GM19240 (cell line): ENCODE measurements around the gene SHISA2.

Experiments used
- DNase-seq: peaks from one replicate; pipeline ENCODE4 v3.0.0; 2011; ENCODE audit warnings: low spot score; ENCODE audit not compliant: insufficient read length

SHISA2 gene

DNA sequence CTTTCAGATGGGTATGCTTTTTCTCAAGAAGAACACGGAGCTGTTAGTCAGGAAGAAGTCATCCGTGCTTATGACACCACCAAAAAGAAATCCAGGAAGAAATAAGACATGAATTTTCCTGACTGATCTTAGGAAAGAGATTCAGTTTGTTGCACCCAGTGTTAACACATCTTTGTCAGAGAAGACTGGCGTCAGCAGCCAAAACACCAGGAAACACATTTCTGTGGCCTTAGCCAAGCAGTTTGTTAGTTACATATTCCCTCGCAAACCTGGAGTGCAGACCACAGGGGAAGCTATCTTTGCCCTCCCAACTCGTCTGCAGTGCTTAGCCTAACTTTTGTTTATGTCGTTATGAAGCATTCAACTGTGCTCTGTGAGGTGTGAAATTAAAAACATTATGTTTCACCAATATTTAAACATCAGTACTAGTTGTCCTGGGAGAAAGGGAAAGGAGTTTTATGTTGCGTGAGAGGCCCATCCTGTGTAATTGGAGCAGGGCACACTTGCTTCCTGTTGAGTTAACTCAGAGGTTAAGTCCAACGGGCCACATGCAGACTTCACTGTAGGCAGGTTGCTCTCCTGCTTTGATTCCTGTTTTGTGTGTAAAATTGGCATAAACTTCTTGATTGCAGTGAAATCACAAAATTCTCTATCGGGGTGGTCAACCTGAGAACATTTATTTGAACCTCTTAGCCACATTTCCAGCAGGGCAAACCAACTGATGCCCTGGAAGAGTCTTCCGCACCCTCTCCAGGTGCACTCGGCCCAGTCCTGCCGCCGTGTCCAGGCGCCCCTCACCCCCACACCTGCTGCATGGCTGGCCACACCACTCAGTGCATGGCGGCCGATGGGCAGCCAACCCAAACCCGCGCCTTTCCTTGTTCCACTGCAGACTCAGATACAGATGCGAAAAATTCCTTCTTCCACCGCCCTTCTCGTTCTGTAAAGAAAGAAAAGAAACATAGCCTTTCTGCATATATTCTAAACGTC lies 31.6 kb downstream of the SHISA2 start:
- DNase-seq: no peak

DNA sequence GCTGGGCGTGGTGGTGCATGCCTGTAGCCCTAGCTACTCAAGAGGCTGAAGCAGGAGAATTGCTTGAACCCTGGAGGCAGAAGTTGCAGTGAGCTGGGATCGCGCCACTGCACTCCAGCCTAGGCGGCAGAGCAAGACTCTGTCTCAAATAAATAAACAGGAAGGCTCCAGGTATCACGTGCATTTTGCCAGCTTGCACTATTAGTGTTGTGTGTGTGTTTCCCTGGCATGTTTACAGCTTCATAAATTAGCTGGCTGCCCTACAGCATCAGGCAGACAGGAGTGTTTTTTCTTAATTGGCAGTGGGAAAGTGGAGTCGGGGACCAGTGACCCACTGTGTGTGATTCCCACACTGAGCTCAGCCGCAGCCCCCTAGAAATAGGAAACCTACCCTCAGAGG lies 32.6 kb downstream of the SHISA2 start:
- no peak for DNase-seq

DNA sequence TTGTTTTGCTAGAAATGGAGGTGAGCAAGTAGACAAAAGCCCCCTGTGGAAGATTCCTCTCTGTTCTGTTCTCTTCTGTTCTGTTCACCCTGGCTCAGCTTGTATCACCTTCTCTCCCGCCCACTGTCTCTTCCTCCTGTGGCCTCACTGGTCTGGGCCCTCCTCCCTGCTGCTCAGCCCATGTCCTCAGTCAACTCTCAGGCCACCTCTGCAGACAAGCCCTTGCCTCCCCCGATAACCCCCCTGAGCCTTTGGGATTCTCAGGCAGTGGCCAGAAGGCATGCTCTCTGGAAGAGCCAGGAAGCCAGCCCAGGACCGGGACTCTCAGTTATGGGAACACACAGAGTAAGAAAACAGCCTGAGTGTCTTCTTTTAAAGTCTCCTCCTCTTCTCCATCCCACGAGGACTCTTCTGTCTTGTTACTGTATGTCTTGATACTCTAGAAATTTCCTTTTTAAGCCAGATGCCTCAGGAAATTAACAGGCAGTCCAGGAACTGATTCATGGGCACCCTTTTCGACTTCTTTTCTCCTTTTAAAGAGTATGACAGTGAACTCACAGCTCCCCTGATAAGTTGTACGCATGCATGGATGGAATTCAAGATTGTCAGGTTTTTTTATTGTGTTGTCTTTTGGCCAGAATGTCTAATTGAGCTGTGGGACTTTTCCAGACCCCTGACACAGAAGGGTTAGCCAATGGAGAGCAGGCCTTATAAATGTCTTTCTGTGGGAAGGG lies 33.7 kb downstream of the SHISA2 start:
- DNase-seq: no peak

DNA sequence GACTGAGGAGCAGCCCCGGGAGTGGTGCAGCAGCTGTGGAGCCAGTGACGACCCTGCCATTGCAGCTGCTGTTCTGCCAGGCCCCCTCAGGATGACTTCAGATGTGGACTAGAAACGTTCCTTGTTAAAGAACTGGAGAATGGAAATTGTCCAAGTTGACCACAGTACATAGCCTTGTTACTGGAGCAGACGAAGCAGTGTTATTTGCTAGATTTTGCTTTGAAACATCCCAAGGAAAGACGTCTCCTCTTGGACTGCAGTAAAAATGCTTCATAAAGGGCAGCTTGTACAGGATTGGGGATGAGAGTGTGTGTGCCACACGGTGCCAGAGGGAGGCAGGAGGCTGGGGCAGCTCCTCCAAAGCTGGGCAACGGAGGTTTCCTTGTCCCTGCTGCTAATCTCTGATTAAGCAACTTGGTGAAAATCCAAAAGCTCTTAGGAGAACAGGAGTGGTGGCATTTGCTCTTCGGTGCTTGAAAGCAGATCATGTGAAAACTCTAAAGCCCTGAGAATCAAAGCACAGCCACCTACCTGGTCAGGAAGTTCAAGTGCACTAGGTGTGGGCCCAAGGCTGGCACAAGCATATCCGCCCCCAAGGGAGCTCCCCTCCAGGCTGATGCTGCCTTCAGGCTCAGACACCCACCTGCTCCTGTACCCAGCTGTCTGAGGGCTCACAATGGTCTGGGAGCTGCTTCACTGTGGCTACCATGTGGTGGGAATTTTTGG lies 34.5 kb downstream of the SHISA2 start:
- no peak for DNase-seq

DNA sequence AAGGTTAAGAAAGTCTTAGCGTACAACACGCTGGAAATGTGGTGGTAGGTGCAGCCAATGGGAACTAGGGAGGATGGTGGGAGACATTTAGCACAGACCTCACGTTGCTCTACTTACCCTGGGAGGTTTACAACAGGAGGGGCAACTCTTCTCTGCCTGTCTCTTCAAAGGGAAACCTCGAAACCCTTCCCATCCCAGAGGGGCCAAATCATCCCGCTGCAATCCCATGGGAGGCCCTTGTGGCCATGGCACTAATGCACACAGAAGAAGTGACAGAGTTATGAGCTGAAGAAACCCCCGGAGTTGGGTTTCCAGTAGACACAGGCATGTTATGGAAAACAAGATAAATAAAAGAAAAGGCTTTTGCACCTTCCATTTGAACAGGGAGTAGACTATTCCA lies 35.6 kb downstream of the SHISA2 start:
- DNase-seq: no peak

DNA sequence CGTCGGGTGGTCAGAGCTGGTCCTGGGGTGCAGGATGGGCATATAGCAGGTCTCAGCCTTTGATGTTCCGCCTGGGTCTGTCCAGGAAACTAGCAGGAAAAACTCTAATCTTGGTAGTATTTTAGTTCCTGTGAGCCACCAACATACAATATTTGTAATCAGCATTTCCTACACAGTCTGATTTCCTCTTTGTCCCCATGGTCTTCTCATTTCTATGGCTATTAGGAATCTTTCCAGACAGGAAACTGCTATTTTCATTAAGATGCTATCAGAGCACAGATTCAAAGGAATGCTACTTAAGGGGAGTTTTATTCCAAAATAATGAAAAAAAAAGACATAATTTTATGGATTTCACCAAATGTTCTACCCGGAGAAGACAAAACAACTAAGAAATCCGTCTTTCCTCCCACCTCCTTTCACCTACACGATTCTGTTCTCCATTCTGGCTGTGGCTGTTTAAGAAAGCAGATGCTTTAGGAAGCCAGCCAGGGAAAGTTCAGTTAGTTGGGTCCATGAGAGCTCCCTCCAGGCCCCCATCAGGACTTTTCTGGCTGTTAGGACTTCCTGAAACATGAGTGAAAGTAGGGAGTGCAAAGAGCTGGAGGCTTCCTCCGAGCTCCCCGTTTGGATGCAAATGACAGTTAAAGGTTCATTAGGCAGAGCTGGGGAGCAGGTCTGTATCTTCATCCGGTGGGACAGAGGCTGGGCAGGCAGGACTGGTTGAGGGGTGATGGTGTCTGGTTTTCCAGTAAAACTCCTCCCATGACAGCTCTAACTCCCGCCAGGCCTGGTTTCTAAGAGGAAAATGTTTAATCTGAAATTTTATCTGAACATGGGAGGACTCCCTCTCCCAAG lies 36.3 kb downstream of the SHISA2 start:
- no peak for DNase-seq

DNA sequence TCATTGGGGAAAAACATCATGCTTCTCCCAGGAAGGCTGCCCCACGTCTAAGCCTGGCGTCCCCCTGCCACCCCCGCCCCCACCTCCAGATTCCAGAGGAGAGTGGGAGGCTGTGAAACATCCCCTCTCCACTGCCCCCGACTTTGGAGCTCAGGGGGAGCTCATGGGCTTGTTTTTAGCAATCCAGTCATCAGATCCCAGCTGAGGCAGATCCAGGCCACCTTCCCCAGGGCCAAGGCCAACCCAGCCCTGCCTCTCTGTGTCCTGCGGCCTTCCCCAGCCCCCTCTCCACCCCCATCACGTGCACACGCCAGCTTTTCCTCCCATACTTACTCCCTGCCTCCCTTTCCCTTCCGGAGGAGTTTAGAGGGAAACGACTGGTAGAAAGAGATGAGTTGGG lies 38.8 kb downstream of the SHISA2 start:
- DNase-seq: no peak

DNA sequence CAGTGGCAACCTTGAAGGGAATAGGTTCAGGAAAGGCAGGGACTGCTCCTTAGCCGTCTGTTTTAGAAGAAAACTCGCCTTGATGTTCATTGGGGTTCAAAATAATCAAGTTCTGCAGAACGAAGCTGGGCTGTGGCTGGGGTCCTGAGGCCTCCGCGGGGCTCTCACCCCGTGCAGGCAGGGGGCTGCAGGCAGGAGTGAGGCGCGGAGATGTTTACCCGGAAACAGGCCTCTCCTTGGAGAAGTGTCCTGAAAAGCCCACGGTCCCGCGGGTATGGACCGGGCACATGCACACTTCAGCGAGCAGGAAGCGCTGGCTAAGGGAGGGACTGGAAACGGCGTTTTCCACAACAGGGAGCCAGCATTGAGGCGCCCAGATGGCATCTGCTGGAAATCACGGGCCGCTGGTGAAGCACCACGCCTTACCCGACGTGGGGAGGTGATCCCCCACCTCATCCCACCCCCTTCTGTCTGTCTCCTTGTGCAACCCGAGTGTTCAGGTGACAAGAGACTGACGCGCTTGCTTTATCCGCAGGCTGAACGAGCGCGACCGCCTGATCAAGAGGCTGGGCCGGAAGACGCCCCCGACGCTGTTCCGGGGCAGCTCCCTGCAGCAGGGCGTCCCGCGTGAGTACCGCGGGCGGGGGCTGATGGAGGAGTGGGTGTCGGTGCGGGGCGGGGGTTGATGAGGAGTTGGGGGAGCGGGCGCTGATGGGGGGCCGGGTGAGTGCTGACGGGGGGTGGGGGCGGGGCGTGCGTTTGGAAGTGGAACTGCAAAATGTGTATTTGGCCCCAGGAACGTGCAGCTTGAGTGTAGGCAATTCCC lies 39.6 kb downstream of the SHISA2 start:
- DNase-seq: no peak

DNA sequence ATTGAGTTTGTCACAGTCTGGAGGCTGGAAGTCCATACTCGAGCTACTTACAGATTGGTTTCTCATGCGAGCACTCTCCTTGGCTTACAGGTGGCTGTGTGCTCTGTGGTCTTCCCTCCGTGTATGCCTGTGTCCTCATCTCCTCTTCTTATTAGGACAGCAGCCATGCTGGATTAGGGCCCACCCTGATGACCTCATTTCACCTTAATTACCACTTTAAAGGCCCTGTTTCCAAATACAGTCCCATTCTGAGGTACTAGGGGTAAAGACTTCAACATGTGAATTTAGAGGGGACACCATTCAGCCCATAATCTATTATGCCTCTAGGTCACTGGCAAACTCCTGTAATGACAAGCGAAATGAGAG lies 40.6 kb downstream of the SHISA2 start:
- no peak for DNase-seq

DNA sequence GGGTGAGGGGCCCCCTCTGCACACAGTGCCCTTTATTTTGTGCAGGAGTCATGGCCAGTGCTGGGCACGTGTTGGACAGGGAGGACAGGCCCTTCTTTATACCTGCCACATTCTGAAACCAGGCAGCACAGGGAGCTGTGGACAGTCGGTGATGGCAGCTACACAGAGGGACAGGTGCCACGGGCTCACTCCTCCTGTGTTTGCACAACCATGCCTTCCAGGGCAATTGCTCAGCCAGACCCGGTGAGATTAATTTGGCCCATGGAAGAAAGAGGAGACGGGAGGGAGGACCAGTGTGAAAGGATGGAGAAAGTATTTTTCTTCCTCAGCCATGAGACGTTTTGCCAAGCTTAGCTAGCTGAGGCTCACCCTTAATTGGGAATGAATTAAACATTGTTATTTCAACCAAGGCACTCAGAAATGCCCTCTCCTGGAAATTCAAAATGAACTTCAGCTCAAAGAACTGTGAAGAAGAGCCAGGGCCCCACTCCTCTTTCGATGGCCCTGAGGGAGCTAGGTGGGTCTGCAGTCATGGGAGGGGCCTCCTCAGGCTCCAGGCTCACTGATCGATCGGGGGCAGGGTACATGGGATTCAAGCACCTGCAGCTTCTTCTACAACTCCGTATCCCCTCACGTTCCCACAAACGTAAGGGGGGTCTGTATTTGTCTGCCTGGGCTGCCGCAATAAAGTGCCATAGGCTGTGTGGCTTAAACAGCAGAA lies 41.2 kb downstream of the SHISA2 start:
- DNase-seq: no peak

DNA sequence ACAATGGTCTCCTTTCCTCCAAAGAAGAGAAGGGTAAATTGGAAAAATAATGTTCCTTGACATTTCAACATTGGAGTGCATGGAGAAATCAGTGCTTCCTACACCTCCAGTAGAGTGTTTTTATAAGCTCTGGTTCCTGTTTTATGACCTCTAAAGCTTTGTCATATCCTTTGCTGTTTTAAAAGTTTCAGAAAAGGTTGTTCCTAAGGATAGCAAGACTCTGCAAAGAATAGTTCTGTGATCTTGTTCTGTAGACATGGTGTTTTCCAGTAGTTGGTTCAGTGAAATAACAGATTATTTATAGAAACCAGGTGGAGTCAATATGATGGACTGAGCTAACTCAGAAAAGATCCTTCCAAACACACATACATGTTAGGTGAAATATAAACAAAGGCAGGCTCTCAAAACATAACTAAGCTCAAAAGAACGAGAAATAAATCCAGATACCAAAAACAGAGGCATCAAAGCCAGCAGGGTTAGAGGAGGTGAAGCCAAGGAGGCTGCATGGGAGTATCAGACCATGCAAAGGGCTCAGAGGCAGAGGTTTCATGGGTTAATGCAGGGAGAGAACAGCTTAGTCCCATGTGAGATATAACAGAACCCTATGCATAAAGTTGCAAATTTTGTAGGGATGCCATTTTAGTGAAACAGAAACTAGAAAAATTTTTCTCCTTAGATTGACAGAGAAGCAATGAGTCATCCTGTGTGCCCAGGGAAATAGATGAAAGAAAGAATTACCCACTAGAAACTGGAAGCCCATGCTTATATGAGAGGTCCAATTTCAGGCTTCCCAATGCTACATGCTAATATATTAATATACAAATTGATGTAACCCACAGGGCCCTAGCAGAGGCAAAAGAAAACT lies 44.3 kb downstream of the SHISA2 start:
- DNase-seq: no peak
